GM19043 (cell line): ENCODE measurements around the gene ZSCAN5B.
"Not testable (repeated sequence)": the region's sequence is repeated elsewhere in the genome, so short reads cannot be mapped to it uniquely, and the experiment has no call there.

Source experiments
- ATAC-seq: cut with Tn5 transposase; IDR thresholded peaks from one replicate; pipeline ENCODE4 v1.9.1; 2021; ENCODE audit warnings: low read depth; ENCODE audit not compliant: unreplicated experiment

ZSCAN5B gene

DNA sequence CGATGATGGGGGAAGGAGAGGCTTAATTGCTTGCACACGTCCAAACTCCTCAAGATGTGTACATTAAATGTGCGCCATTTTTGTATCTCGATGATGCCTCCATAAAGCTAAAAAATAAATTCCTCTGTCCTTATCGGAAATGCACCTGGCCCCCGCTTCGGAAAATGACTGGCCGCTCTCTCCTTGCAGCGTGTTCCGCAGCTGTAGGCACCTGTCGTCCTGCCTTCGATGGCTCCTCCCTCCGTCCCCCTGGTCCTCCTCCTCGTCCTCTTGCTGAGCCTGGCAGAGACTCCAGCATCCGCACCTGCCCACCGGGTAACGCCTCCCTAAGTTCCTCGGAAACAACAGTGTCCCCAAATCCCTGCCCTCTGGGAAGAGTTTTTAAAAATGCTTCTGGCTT, 20.7 kb downstream of the ZSCAN5B start:
- ATAC-seq = no peak

DNA sequence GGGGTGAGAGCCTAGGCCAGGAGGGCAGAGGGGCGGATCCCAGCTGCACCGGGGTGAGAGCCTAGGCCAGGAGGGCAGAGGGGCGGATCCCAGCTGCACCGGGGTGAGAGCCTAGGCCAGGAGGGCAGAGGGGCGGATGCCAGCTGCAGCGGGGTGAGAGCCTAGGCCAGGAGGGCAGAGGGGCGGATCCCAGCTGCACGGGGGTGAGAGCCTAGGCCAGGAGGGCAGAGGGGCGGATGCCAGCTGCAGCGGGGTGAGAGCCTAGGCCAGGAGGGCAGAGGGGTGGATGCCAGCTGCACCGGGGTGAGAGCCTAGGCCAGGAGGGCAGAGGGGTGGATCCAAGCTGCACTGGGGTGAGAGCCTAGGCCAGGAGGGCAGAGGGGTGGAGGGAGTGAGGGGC, 21.3 kb downstream of the ZSCAN5B start:
- ATAC-seq = not testable (repeated sequence)

DNA sequence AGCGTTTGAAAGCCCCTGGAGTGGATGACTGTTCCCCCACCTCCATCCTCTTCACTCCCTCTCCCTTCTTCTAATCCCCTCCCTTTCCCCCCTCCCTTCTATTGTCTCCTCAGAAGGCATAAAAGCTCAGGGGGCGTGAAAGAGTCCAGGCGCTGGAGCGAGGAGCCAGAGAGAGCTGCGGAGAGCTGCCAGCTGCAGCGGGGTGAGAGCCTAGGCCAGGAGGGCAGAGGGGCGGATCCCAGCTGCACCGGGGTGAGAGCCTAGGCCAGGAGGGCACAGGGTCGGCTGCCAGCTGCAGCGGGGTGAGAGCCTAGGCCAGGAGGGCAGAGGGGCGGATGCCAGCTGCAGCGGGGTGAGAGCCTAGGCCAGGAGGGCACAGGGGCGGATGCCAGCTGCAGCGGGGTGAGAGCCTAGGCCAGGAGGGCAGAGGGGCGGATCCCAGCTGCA, 21.7 kb downstream of the ZSCAN5B start, which contains the start of gene GALP:
Gene GALP (plus strand): TSS at position 148 of the 447 bp plus-strand sequence. CDS start 1,101 bp downstream, outside the sequence.
- not testable (repeated sequence) for ATAC-seq

DNA sequence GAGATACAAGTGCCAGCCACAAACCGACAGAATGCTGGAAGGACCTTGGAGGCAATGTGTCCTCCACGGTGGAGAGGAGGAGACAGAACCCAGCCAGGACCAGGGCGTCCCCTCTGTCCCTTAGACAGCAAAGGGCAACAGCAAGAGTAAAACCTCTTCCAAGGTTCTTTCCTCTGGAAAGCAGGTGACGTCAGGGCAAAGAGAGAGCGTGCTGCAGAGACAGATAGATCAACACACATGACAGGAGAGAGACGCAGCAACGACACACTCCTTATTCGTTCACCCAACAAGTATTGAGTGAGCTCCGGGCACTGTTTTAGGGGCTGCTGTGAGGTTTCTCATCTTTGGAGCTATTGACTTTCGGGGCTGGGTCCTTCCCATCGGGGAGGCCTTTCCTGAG, 23.0 kb downstream of the ZSCAN5B start:
- no peak for ATAC-seq

GRCh38 chr19:56174086-56174485, 23.5 kb downstream of the ZSCAN5B start:
- ATAC-seq = no peak

- no peak for ATAC-seq
These were observed 27.3 kb downstream of the ZSCAN5B start for GRCh38 chr19:56170261-56170660.

DNA sequence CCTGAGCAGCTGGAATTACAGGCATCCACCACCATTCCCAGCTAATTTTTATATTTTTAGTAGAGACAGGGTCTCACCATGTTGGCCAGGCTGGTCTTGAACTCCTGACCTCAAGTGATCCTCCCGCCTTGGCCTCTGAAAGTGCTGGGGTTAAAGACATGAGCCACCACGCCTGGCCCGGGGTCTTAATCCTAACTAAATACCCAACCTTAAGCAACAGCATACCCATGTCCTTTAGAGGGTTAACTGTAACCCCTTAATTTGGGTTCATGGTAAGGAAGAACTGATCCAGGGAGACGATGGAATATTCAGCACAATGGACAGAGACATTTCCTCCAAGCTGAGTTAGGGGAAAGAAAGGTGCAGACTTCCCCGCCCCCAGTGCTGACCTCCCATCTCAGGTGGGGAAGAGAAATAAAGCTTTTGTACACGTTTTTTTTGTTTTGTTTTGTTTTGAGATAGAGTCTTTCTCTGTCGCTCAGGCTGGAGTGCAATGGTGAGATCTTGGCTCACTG, 30.5 kb downstream of the ZSCAN5B start:
- no peak for ATAC-seq

DNA sequence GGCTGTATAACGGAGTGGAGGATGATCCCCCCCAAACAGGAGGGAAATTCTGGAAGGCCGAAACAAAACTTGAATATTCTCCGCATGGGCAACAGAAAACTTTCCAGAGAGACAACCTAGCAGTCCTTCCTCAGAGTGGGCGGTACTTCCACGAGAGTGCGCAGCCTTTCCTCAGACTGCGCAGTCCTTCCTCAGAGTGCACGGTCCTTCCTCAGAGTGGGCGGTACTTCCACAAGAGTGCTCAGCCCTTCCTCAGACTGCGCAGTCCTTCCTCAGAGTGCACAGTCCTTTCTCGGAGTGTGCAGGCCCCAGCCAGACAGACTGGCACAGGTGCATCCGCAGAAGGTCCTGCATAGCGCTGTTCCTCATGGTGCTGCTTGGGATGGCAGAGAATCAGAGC, 34.5 kb downstream of the ZSCAN5B start:
- no peak for ATAC-seq

- ATAC-seq = no peak
These were observed 35.3 kb downstream of the ZSCAN5B start for GRCh38 chr19:56162258-56162657.

DNA sequence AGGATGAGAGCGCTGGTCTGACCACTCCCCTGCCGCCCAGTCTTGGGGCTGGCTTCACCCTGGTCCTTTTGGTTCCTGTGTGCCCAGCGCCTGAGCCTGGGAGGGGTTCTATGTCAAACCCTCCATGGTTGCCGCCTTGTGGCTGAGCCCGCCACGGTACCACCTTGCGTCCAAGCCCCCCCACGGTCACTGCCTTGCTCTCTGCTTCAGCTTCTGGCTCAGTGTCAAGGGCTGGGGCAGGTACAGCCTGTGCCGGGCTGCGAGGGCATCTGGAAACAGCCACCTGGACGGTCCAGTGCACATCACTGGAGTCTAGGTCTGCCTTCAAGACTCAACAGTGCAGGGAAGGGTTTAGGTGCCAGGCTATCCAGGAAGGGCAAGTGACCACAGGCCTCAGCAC, 36.0 kb downstream of the ZSCAN5B start:
- no peak for ATAC-seq

GRCh38 chr19:56159622-56160271, 37.8 kb downstream of the ZSCAN5B start:
- ATAC-seq = no peak

DNA sequence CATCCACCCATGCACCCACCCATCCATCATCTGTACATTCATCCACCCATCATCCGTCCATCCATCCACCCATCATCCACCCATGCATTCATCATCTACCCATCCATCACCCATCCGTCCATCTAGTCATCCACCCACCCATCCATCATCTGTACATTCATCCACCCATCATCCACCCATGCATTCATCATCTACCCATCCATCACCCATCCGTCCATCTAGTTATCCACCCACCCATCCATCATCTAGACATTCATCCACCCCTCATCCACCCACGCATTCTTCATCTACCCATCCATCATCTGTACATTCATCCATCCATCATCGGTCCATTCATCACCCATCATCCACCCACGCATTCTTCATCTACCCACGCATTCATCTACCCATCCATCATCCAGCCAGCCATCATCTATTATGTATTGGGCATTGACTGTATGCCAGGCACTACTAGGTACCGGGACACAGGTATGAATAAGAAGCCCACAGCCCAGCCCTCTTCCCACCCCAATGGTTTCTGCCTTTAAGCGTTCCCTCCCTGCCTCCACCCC, 38.5 kb downstream of the ZSCAN5B start:
- no peak for ATAC-seq

DNA sequence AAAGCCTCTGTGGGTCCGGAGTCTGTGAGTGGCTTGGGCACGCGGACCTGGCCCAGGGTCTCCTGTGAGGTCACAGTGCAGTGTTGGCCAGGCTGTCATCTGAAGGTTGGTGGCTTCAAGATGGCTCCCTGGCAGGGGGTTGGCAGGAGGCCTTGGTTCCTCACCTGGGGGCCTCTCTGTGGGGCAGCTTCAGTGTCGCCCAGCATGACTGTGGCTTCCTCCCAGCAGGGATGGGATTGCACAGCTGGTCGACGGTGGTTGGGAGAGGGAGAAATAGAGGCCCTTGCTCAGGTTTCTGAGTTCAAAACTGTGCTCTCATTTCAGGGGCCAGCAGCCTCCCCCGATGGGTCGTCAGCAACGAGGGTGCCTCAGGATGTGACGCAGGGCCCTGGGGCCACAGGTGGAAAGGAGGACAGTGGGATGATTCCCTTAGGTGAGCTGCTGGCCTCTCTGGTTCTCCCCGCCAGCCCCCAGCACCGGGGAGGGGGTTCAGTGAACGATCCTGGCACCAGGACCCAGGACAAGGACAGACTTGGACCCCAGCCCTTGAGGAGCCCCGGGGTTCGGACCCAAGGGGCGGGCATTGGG, 39.3 kb downstream of the ZSCAN5B start:
- no peak for ATAC-seq

DNA sequence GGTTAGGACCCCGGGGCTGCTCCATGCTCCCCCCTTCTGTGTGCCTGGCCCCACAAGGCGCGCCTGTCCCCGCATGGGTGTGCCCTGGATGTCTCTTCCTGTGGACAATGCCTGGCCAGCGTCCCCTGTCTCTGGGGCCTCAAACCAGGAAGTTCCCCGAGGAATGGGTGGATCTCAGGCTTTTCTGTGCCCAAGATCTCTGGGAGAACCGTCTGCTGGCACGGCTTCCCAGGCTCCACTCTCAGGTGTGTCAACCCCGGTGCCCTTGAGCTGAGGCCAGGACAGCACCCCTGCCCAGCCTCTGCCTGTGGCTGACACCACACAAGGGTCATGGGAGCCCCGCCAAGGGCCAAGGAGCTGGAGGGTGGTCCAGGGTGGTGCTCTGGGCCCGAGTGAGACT, 40.8 kb downstream of the ZSCAN5B start:
- no peak for ATAC-seq

DNA sequence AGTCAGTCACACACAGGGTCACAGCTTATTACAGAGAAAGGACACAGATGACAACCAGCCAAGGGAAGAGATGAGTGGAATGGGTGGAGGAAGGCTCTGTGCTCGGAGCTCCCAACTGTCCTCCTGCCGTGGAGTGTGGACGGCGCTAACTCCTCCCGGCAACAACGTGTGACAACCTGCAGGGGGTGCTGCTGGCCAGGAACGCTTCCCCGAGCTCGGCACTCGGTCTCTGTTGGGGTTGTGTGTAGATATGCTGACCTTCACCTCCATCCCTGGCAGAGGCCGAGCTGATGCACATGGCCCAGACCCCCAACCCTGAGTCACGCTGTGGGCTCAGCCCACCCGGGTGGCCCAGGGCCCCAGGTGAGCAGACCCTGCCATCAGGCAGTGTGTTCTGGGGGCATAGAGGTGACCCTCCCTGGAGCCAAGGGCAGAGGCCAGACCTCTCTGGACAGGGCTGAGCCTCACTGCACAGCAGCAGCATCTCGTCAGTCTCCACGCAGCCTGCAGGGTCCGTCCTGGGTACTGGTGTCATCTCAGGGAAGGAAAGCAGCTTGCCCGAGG, 42.4 kb downstream of the ZSCAN5B start:
- ATAC-seq = no peak

DNA sequence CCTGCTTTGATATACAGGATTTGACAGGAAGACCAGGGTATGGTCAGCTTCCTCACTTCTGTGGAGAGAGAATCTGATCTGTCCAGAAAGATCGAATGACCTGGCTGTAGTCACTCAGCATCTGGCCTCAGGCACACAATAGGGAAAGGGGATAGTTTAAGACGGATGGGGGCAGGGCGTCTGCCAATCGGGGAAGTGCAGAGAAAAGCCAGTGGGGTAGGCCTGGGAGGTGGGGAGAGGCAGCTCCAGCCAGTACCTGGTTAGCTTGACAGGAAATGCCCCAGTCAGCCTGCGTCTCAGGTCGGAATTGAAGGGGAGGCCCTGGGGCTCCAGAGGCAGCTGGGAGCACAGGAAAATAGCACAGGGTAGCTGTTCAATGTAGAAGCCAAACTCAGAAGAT, 44.1 kb downstream of the ZSCAN5B start:
- no peak for ATAC-seq

DNA sequence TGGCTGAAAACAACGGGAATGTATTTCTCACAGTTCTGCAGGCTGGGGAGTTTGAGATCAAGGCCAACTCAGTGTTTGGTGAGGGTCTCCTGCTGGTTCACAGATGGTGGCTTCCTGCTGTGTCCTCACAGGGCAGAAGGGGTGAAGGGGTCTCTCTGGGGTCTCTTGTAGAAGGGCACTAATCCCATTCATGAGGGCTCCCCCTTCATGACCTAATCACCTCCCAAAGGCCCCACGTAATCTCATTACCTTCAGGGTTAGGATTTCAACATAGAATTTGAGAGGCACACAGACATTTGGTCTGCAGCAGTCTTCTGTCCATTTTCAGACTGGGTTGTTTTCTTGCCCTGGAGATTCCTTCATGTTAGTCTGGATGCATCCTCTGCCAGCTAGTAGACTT, 44.9 kb downstream of the ZSCAN5B start:
- ATAC-seq = no peak

DNA sequence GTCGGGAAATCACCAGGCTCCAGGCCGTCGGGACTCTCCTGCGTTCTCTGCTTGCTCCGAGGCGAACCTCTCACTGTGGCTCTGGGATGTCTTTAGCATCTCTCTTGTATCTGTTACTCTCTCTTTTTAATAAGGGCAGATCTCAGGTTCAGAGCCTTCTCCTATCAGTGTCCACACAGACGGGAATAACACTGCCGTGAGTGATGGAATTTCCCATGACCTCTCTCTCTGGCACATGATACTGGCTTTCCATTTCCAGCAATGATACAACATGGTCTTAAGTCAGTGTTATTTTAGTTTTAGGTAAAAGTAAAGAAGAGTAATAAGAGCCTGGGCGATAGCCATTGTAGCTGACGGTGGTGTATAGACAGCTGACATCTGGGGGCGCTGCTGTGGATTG, 47.2 kb downstream of the ZSCAN5B start:
- ATAC-seq = no peak

- ATAC-seq = no peak
These were observed 47.9 kb downstream of the ZSCAN5B start for GRCh38 chr19:56149656-56150038.

DNA sequence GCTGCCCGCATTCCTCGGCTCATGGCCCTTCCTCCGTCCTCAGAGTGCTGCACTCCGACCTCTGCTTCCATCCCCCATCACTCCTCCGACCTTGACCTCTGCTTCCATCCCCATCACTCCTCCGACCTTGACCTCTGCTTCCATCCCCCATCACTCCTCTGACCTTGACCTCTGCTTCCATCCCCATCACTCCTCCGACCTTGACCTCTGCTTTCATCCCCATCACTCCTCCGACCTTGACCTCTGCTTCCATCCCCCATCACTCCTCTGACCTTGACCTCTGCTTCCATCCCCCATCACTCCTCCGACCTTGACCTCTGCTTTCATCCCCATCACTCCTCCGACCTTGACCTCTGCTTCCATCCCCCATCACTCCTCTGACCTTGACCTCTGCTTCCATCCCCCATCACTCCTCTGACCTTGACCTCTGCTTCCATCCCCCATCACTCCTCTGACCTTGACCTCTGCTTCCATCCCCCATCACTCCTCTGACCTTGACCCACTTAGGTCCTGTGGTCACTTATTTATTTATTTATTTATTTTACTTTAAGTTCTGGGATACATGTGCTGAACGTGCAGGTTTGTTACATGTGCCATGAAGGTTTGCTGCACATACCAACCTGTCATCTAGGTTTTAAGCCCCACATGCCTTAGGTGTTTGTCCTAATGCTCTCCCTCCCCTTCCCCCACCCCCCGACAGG, 48.5 kb downstream of the ZSCAN5B start:
- ATAC-seq = not testable (repeated sequence)

GRCh38 chr19:56148096-56148495, 49.5 kb downstream of the ZSCAN5B start:
- no peak for ATAC-seq
